Measurements from ENCODE around the gene DAZ4.
"Not testable (repeated sequence)": the region's sequence is repeated elsewhere in the genome, so short reads cannot be mapped to it uniquely, and the experiment has no call there.

Gene DAZ4, protein sequence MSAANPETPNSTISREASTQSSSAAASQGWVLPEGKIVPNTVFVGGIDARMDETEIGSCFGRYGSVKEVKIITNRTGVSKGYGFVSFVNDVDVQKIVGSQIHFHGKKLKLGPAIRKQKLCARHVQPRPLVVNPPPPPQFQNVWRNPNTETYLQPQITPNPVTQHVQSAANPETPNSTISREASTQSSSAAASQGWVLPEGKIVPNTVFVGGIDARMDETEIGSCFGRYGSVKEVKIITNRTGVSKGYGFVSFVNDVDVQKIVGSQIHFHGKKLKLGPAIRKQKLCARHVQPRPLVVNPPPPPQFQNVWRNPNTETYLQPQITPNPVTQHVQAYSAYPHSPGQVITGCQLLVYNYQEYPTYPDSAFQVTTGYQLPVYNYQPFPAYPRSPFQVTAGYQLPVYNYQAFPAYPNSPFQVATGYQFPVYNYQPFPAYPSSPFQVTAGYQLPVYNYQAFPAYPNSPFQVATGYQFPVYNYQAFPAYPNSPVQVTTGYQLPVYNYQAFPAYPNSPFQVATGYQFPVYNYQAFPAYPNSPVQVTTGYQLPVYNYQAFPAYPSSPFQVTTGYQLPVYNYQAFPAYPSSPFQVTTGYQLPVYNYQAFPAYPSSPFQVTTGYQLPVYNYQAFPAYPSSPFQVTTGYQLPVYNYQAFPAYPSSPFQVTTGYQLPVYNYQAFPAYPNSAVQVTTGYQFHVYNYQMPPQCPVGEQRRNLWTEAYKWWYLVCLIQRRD

DNA sequence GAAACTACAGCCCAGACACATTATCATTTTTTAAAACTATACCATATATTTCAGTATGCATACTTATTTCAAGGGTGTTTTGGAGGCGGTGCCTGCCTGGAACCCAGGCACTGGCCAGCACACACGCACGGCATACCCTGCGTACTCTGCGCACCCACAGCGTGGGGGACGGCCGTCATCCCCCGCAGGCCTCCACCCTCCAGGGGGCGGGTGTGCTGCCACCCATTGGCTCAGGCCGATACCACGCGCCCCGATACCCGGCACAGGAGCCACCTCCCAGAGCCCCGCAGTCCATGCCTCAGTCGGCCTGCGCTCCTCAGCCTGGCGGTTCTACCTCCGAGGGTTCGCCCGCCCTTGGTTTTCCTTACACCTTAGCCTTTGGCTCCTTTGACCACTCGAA lies at the start of gene DAZ4:
Gene DAZ4 (plus strand): TSS at position 301 of the 400 bp plus-strand sequence. CDS start 208 bp downstream, outside the sequence.
- not testable (repeated sequence) for DNase-seq (ENCODE audit: low read depth in 2 of 2)

DNA sequence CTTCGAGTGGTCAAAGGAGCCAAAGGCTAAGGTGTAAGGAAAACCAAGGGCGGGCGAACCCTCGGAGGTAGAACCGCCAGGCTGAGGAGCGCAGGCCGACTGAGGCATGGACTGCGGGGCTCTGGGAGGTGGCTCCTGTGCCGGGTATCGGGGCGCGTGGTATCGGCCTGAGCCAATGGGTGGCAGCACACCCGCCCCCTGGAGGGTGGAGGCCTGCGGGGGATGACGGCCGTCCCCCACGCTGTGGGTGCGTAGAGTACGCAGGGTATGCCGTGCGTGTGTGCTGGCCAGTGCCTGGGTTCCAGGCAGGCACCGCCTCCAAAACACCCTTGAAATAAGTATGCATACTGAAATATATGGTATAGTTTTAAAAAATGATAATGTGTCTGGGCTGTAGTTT lies 20.4 kb upstream of the DAZ4 start, which contains the start of gene DAZ3:
Gene DAZ3 (minus strand): TSS at position 101 of the 400 bp plus-strand sequence. CDS start 208 bp downstream, outside the sequence.
- DNase-seq (ENCODE audit: low read depth in 2 of 2), result not testable (repeated sequence)

DNA sequence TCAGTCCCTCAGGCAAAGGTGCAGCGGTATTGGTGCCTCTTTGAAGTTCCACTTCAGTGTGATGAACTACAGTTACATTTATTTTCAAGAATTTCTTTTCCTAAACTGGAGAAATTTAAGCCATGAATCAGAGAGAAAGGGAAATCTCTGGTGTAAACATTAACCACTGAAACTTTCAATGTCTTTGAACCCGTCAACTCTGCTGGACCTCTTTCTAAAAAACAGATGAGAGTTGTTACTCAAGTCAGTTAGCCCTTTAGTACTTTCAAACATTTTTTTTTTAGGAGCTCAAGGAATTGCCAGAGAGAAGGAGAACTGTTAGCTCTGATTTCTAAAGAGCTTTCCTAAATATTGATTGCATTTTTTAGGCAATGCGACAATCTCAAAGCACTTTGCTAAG lies 11.9 kb upstream of the DAZ4 start:
- not testable (repeated sequence) for DNase-seq (ENCODE audit: low read depth in 2 of 2)

DNA sequence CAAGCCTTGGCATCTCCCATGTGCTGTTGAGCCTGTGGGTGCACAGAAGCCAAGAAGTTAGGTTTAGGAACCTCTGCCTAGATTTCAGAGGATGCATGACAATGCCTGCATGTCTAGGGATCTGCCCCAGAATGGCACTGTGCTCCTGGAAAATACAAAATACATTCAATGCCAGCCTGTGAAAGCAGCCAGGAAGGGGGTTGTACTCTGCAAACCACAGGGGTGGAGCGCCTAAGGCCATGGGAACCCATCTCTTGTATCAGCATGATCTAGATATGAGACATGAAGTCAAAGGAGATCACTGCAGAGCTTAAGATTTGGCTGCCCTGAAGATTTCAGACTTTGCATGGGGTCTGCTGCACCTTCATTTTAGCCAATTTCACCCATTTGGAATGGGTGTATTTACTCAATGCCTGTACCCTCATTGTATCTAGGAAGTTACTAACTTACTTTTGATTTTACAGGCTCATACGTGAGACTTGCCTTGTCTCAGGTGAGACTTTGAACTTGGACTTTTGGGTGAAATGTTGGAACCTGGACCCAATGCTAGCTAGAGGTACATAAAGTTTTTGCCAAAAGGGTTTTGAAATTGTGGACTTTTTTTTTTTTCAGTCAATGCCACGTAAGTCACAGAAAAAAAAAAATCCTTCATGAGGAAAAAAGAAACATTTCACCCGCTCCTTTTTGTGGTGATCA lies 9.4 kb upstream of the DAZ4 start:
- DNase-seq (ENCODE audit: low read depth in 2 of 2), result not testable (repeated sequence)

DNA sequence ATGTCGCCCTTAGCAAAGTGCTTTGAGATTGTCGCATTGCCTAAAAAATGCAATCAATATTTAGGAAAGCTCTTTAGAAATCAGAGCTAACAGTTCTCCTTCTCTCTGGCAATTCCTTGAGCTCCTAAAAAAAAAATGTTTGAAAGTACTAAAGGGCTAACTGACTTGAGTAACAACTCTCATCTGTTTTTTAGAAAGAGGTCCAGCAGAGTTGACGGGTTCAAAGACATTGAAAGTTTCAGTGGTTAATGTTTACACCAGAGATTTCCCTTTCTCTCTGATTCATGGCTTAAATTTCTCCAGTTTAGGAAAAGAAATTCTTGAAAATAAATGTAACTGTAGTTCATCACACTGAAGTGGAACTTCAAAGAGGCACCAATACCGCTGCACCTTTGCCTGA lies 8.7 kb upstream of the DAZ4 start:
- not testable (repeated sequence) for DNase-seq (ENCODE audit: low read depth in 2 of 2)
